HCT116 (cell line): Measurements from ENCODE around the gene ADAMTS16. TPM values are rescaled to one million over a fixed set of nuclear protein-coding genes. Genes with fewer than 3 reads are reported as not detected.

Experiments used
- ATAC-seq: fragments of 200-7000 bp; cut with Tn5 transposase; 2 replicates; pipeline ENCODE4 v1.9.1; 2020; ENCODE audit warnings: mild to moderate bottlenecking, moderate library complexity
- BruUV-seq: library from RNA; stranded (reverse); fragments of 400-500 nt; replicated peaks from 2 replicates; lab custom pipeline; 2021; lab: Mats Ljungman, UMichigan
- CTCF ChIA-PET: fragments of 300-600 bp; sonication (Branson Sonifier 250); formaldehyde crosslinking; loops from one replicate; lab custom pipeline; 2021; ENCODE audit warnings: antibody characterized with exemption; lab: Charles Lee
- POLR2A ChIA-PET: fragments of 300-600, 350-600 bp; sonication (Branson Sonifier 250); formaldehyde crosslinking; loops from one replicate; lab custom pipeline; 2021; ENCODE audit warnings: antibody characterized with exemption; lab: Charles Lee
- RAD21 ChIA-PET, 2 experiments: fragments of 300-600 bp; sonication (Branson Sonifier 250); formaldehyde crosslinking; loops; one replicate each; lab custom pipeline; 2023; ENCODE audit warnings: low total read pairs in 2 of 2; ENCODE audit not compliant: uncharacterized antibody in 2 of 2, unreplicated experiment in 2 of 2, low non-redundant PET in 1 of 2; lab: Charles Lee
- DNase-seq: peaks from one replicate; pipeline ENCODE4 v3.0.0-alpha.2; 2010; ENCODE audit warnings: low read depth, low spot score
- H2AFZ ChIP-seq: fragments of 200-600 bp; shearing (Covaris generic), sonication (generic); 2 replicates; pipeline ENCODE4 v1.6.1; 2017; ENCODE audit warnings: low read depth, mixed run types, mixed read lengths, antibody characterized with exemption, low read length; ENCODE audit not compliant: poor library complexity, severe bottlenecking
- H3K27ac ChIP-seq: 2 replicates; pipeline ENCODE4 v1.5.1; 2012; ENCODE audit warnings: low read depth, low read length
- H3K27me3 ChIP-seq: fragments of 200-600 bp; sonication (generic); 2 replicates; pipeline ENCODE4 v1.6.1; 2016; ENCODE audit warnings: mixed run types, low read length, mixed read lengths; ENCODE audit not compliant: insufficient read depth
- H3K36me3 ChIP-seq, 2 experiments: fragments of 200-500 bp in 1 of 2; fragments of 200-600 bp in 1 of 2; sonication (Bioruptor generic) in 1 of 2; sonication (generic) in 1 of 2; 2 replicates each; pipeline versions ENCODE4 v1.5.1 to v1.6.1; 2014 to 2016; ENCODE audit warnings: low read length in 2 of 2, inconsistent platforms in 1 of 2, mixed read lengths in 1 of 2, mixed run types in 1 of 2; ENCODE audit not compliant: insufficient read depth in 2 of 2, control insufficient read depth in 1 of 2
- H3K4me1 ChIP-seq, 2 experiments: fragments of 200-600 bp in 1 of 2; sonication (generic) in 1 of 2; 2 replicates each; pipeline versions ENCODE4 v1.5.1 to v1.6.1; 2012 to 2017; ENCODE audit warnings: low read length in 2 of 2, inconsistent platforms in 1 of 2, mild to moderate bottlenecking in 1 of 2, mixed read lengths in 1 of 2, mixed run types in 1 of 2, moderate library complexity in 1 of 2; ENCODE audit not compliant: insufficient read depth in 2 of 2, control insufficient read depth in 1 of 2
- H3K4me2 ChIP-seq: fragments of 200-600 bp; sonication (generic); 2 replicates; pipeline ENCODE4 v1.6.1; 2017; ENCODE audit warnings: mixed run types, low read length, mixed read lengths
- H3K4me3 ChIP-seq, 2 experiments: fragments of 200-600 bp in 1 of 2; sonication (generic) in 1 of 2; replicated peaks in 1 of 2; 2 replicates each; pipeline ENCODE4 v1.5.1; 2011 to 2016; ENCODE audit warnings: low read length in 2 of 2, control low read depth in 1 of 2, low read depth in 1 of 2, mild to moderate bottlenecking in 1 of 2, mixed read lengths in 1 of 2, mixed run types in 1 of 2
- H3K79me2 ChIP-seq: fragments of 200-600 bp; sonication (generic); 2 replicates; pipeline ENCODE4 v1.6.1; 2017; ENCODE audit warnings: mild to moderate bottlenecking, mixed run types, low read length, moderate library complexity, mixed read lengths; ENCODE audit not compliant: insufficient read depth
- H3K9ac ChIP-seq: fragments of 200-600 bp; sonication (generic); 2 replicates; pipeline ENCODE4 v1.6.1; 2016; ENCODE audit warnings: low read length, mixed read lengths
- H3K9me2 ChIP-seq: fragments of 200-600 bp; sonication (generic), shearing (Covaris generic); 2 replicates; pipeline ENCODE4 v1.6.1; 2017; ENCODE audit warnings: mixed run types, mild to moderate bottlenecking, moderate library complexity; ENCODE audit not compliant: insufficient read depth
- H3K9me3 ChIP-seq, 2 experiments: fragments of 200-500 bp in 1 of 2; fragments of 200-600 bp in 1 of 2; sonication (Bioruptor generic) in 1 of 2; sonication (generic) in 1 of 2; 2 replicates each; pipeline ENCODE4 v1.6.1; 2014 to 2017; ENCODE audit warnings: low read length in 2 of 2, mixed read lengths in 2 of 2, inconsistent platforms in 1 of 2, low read depth in 1 of 2, mild to moderate bottlenecking in 1 of 2, mixed run types in 1 of 2, moderate library complexity in 1 of 2; ENCODE audit not compliant: control insufficient read depth in 1 of 2, insufficient read depth in 1 of 2
- H4K20me1 ChIP-seq: fragments of 200-600 bp; sonication (generic), shearing (Covaris generic); 2 replicates; pipeline ENCODE4 v1.6.1; 2017; ENCODE audit warnings: mixed run types, mild to moderate bottlenecking, moderate library complexity; ENCODE audit not compliant: insufficient read depth
- RAD21 ChIP-seq: IDR thresholded peaks from 2 replicates; pipeline ENCODE4 v1.6.1; 2012; ENCODE audit warnings: low read depth, mild to moderate bottlenecking
- REST ChIP-seq: IDR thresholded peaks from 2 replicates; pipeline ENCODE4 v1.6.1; 2012; ENCODE audit warnings: low read depth
- intact Hi-C: fragments of 100-400 bp; cut with micrococcal nuclease; formaldehyde crosslinking; loops from 2 replicates; pipeline ENCODE4 v1.10.0; 2022
- total RNA-seq: library from RNA; stranded (reverse); gene quantifications from one replicate; pipeline ENCODE4 v1.2.1, GENCODE V29; 2021; ENCODE audit not compliant: unreplicated experiment
- TF ChIP-seq, protein P1 (sequence below): IDR thresholded peaks from 2 replicates; pipeline ENCODE4 v1.6.1; 2011; ENCODE audit warnings: mild to moderate bottlenecking, low read length, moderate library complexity; ENCODE audit not compliant: insufficient replicate concordance; ENCODE audit errors: extremely low read depth

Gene ADAMTS16
- total RNA-seq, 1 experiment from 2014 or later, result 2.4 TPM

GRCh38 chr5:5276951-5277517, 136.9 kb downstream of the ADAMTS16 start:
- POLR2A ChIA-PET, result no interaction called here
- BruUV-seq, result no TSS peak

More at GRCh38 chr5:5276951-5277517, 136.9 kb downstream of the ADAMTS16 start:
- Histone ChIP-seq H3K9me2 (no peaks in the 10 kb centered on the region), H3K27ac (no peak overlapping the region), H3K79me2 (no peaks in the 10 kb centered on the region), H4K20me1 (no peaks in the 10 kb centered on the region), H3K36me3 (no peaks in the 10 kb centered on the region), H3K27me3 (no peaks in the 10 kb centered on the region), H2AFZ (no peak overlapping the region), H3K4me3 (no peak overlapping the region), H3K9me3 (no peaks in the 10 kb centered on the region), H3K4me2 (no peak overlapping the region), H3K4me1 (peaks cover under 1 to 1% of the 10 kb centered on the region in 2 experiments; a peak in 3 of 4 replicates), H3K9ac (no peak overlapping the region)
- ATAC-seq (no peak), DNase-seq (no peak)
- TF ChIP-seq, protein P1, sequence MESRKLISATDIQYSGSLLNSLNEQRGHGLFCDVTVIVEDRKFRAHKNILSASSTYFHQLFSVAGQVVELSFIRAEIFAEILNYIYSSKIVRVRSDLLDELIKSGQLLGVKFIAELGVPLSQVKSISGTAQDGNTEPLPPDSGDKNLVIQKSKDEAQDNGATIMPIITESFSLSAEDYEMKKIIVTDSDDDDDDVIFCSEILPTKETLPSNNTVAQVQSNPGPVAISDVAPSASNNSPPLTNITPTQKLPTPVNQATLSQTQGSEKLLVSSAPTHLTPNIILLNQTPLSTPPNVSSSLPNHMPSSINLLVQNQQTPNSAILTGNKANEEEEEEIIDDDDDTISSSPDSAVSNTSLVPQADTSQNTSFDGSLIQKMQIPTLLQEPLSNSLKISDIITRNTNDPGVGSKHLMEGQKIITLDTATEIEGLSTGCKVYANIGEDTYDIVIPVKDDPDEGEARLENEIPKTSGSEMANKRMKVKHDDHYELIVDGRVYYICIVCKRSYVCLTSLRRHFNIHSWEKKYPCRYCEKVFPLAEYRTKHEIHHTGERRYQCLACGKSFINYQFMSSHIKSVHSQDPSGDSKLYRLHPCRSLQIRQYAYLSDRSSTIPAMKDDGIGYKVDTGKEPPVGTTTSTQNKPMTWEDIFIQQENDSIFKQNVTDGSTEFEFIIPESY, result no peak
- TF ChIP-seq RAD21 (no peak), REST (no peak)
- intact Hi-C loops, result no loop called here
- ChIA-PET CTCF (no interaction called here), RAD21 (no interaction called here)
